GM21737 (cell line): ENCODE measurements around the gene LRRC27.

Source experiments
- ATAC-seq: cut with Tn5 transposase; IDR thresholded peaks from one replicate; pipeline ENCODE4 v1.9.1; 2021; ENCODE audit warnings: mild to moderate bottlenecking, moderate library complexity; ENCODE audit not compliant: unreplicated experiment

The LRRC27 gene

GRCh38 chr10:132387764-132388210, 55.8 kb downstream of the LRRC27 start:
- no peak for ATAC-seq

GRCh38 chr10:132388891-132389432, 57.0 kb downstream of the LRRC27 start:
- ATAC-seq: no peak

GRCh38 chr10:132389433-132390169, 57.6 kb downstream of the LRRC27 start:
- ATAC-seq: no peak

- no peak for ATAC-seq
These were observed 58.4 kb downstream of the LRRC27 start for GRCh38 chr10:132390170-132390920.

DNA sequence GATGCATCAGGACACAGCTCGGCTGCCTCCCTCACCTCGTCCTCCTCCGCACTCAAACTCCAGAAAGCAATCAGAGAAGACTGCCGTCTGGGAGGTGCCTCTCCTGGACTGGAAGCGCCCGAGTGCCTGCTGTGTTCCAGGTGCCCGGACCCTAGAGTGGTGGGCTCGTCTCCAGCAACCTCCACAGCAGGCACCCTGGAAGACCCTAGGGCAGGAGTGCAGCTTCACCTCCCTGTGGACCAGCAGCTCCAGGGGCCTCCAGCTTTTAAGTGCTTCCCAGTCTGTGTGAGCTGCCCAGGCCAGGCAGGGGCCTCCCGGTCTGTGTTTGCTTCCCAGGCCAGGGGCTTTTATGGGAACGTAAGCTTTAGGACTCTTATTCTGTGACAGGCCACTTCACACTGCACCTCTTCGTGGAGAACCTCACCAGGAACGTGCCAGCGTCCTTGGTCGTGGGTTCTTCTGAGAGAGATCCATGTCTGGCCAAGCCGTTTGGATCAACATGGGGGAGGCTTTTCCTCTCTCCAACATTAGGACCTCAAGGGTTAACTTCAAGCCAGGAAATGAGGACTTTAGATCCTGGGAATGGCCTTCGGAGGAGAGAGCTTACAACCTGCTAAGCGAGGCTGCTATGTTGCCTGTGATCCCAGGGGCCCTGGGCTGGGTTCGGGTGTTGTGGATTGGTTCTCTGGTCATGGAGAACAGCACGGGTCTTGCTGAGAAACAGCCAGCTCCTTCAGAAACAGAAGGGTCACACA, 59.1 kb downstream of the LRRC27 start:
- ATAC-seq: no peak

DNA sequence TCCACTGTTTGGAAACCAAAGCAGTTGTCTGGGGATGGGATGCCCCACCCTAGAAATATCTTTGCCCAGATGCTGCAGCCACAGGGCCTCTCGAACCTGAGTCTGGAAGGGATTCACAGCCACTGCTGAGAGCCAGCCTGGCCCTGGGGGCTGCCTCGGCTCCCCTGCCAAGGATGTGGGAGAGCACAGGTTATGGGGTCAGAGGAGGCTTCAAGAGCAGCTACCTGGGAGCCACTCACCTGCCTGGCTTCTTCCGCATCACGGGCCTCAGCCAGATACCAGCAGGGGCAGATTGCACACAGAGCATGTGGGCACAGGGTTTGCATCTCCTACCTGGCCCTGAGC, 59.7 kb downstream of the LRRC27 start:
- no peak for ATAC-seq

GRCh38 chr10:132392184-132392800, 60.3 kb downstream of the LRRC27 start:
- ATAC-seq: no peak

- ATAC-seq: no peak
These were observed 61.1 kb downstream of the LRRC27 start for GRCh38 chr10:132392811-132393694.

DNA sequence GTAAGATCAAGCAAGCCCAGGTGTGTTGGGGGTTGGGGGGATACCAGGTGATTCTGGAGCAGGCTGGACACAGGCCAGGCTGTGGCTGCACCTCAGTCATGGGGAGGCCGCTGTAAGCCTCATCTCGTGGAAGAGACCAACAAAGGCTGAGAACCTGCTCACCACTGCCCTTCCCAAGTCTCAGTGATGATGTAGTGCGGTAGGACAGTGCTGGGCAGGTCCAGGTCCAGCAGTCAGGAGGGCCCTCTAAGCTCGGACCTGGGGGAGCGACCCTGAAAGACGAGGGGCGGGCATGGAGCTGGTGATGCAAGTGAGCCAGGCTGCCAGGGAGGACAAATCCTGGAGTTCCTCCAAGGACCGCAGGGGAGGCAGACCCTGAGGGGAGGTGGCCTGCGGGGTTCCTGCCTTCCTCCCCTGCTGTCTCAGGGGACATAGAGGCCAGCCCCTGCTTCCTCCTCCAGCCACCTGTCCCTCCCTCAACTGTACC, 61.7 kb downstream of the LRRC27 start:
- no peak for ATAC-seq

DNA sequence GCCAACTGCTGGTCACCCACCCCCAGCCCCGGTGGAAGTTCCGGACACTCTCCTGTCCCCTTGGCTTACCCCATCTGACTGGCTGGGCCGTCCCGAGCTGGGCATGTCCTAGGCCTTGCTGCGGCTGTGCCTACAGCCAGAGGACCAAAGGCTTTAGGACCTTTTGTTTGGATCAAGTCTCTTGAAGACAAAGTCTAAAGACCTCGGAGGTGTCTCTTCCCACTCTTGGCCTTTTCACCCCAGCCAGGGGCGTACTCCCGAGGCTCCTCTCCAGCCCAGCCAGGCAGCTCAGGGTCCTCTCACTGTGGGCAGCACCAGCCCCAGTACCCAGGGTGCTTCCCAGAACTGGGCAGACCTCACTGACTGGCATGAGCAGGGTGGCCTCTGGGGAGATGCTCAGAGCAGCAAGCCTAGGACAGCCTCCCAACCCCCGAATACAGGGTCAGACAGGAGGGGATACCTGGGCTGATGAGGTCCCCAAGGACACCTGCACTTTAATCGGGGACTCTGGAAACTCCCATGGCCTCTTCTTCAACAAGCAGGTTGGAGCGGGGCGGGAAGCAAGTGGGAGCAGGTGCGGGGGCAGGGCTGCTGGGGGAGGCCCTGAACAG, 62.3 kb downstream of the LRRC27 start:
- no peak for ATAC-seq

GRCh38 chr10:132394936-132395703, 63.1 kb downstream of the LRRC27 start:
- no peak for ATAC-seq

DNA sequence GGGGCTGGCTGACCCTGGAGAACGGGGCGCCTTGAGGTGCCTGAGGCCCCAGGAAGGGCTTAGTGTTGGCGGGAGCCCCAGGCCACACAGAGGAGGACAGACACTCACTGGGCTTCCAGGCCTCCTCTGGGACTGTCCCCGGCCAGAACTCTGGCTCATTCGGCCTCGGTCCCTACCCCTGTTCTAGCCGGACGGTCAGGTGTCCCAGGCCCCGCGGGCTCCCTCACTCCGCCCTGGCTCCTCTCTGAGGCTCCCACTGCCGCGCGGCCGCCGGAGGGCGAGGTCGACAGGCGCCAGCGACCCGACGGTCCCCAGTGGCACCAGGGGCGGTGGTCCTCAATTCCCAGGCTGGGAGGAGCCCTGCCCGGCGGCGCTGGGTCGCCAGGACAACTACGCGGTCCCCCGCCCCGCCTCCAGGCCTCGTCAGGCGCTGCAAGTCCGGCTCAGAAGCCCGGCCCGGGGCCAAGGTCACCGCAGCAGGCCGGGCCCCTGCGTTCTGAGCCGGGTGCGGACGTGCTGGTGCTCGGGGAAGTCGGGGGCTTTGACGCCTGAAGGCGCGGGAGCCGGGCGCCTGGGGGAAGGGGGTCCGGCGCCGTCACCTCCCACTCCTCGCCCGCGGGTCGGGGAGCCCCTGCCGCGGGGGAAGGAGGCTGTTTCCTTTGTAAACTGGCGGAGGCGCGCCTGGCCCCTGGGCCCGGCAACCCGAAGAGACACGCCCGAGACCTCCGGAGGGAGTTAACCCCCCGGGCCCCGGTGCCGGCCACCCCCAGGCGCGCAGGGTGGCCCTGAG, 63.9 kb downstream of the LRRC27 start:
- ATAC-seq: peak; percentile 9

GRCh38 chr10:132396494-132397035, 64.6 kb downstream of the LRRC27 start:
- ATAC-seq: peak; percentile 47

DNA sequence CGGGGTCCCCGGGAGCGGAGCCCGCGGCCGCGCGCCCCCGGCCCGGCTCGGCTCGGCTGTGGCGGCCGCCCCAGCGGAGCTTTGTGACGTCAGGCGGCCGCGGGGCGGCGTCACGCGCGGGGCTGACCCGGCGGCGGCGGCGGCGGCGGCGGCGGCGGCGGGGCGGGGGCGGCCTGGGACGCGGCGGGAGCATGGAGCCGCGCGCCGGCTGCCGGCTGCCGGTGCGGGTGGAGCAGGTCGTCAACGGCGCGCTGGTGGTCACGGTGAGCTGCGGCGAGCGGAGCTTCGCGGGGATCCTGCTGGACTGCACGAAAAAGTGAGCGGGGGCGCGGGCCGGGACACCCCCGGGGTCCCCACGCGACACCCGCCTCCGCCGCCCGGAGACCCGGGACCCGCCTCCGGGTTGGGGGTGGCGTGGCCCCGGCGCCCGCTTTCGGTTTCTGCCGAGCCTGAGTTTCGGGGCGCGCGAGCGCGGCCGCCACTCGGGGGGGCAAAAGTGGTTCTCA, 65.1 kb downstream of the LRRC27 start, which contains the start of gene PWWP2B:
Gene PWWP2B, plus strand, starts transcription at position 165 of the 506 bp plus-strand sequence. Its CDS starts 27 bp downstream, at position 192.
- ATAC-seq: peak; percentile 36

- ATAC-seq: no peak
These were observed 65.9 kb downstream of the LRRC27 start for GRCh38 chr10:132397671-132398565.

DNA sequence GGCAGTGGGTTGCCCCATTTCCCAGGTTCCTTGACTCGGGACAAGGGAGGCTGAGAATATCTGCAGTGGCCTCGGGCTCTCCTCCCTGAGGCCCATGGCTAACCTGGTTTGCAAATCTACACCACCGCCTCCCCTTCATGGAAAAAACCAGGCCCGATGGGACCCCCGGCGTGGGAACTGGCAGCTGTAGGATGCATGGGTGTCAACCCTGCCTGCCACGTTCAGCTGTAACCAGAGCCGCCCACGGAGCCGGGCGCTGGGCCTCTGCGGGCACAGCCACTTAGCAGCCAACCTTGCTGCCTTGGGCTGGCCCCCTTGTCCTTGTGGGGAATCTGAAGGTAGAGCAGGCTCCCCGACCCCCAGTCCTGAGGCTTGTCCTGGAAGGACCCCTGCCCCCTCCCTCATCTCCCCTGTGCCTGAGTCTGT, 66.6 kb downstream of the LRRC27 start:
- ATAC-seq: no peak
